Endothelial cell of umbilical vein (primary cell): ENCODE data around the gene TGM4. TPM values are rescaled to one million over a fixed set of nuclear protein-coding genes. Genes with fewer than 3 reads are reported as not detected.

Source experiments
- BruUV-seq: library from RNA; stranded (reverse); fragments of 400-500 nt; replicated peaks from 2 replicates; lab custom pipeline; 2021; lab: Mats Ljungman, UMichigan
- CTCF ChIA-PET: fragments of 300-600, 350-600 bp; sonication (Branson Sonifier 250); formaldehyde crosslinking; loops from one replicate; lab custom pipeline; 2021; ENCODE audit warnings: antibody characterized with exemption, inconsistent platforms; lab: Charles Lee
- POLR2A ChIA-PET: fragments of 300-600, 350-600 bp; sonication (Branson Sonifier 250); formaldehyde crosslinking; loops from one replicate; lab custom pipeline; 2021; ENCODE audit warnings: antibody characterized with exemption, inconsistent platforms; lab: Charles Lee
- DNase-seq: peaks from one replicate; pipeline ENCODE4 v3.0.0-alpha.2; 2011; ENCODE audit warnings: low read depth, low spot score
- FAIRE-seq: peaks from 2 replicates; lab custom pipeline; 2011; peaks lifted over from hg19 to GRCh38; lab: Jason Lieb, UNC
- H2AFZ ChIP-seq: 2 replicates; pipeline ENCODE4 v1.6.0; 2012; ENCODE audit warnings: low read depth, low read length, control low read depth, inconsistent platforms
- H3K27ac ChIP-seq: 2 replicates; pipeline ENCODE4 v1.5.1; 2011; ENCODE audit warnings: low read depth, mild to moderate bottlenecking, control low read depth, low read length, moderate library complexity; ENCODE audit not compliant: insufficient read depth
- H3K27me3 ChIP-seq, 2 experiments: 2 replicates each; pipeline versions ENCODE4 v1.6.0 to v1.6.1; 2011; ENCODE audit warnings: low read length in 2 of 2, mixed read lengths in 1 of 2; ENCODE audit not compliant: control insufficient read depth in 2 of 2, insufficient read depth in 2 of 2
- H3K36me3 ChIP-seq, 2 experiments: 2 replicates in 1 of 2; 3 replicates in 1 of 2; pipeline ENCODE4 v1.5.1; 2011; ENCODE audit warnings: low read length in 2 of 2, mild to moderate bottlenecking in 1 of 2, moderate library complexity in 1 of 2; ENCODE audit not compliant: control insufficient read depth in 2 of 2, insufficient read depth in 2 of 2; ENCODE audit errors: extremely low read depth in 1 of 2
- H3K4me1 ChIP-seq: 3 replicates; pipeline ENCODE4 v1.5.1; 2011; ENCODE audit warnings: mild to moderate bottlenecking, low read length; ENCODE audit not compliant: control insufficient read depth, insufficient read depth; ENCODE audit errors: extremely low read depth
- H3K4me2 ChIP-seq: 2 replicates; pipeline ENCODE4 v1.6.1; 2011; ENCODE audit warnings: low read length, control low read depth, mixed read lengths; ENCODE audit not compliant: insufficient read depth
- H3K4me3 ChIP-seq, 3 experiments: fragments of 200-600 bp in 1 of 3; sonication (generic), shearing (Covaris generic) in 1 of 3; replicated peaks in 1 of 3; 2 replicates each; pipeline ENCODE4 v1.5.1; 2011 to 2016; ENCODE audit warnings: control low read depth in 3 of 3, low read length in 3 of 3, mild to moderate bottlenecking in 2 of 3, inconsistent platforms in 1 of 3, low read depth in 1 of 3, moderate library complexity in 1 of 3; ENCODE audit not compliant: insufficient read depth in 1 of 3
- H3K79me2 ChIP-seq: 2 replicates; pipeline ENCODE4 v1.6.0; 2012; ENCODE audit warnings: low read length, inconsistent platforms; ENCODE audit not compliant: control insufficient read depth, insufficient read depth
- H3K9ac ChIP-seq: replicated peaks from 2 replicates; pipeline ENCODE3; 2011; ENCODE audit warnings: low read length, control low read depth; ENCODE audit not compliant: insufficient read depth; ENCODE audit errors: extremely low read depth
- H3K9me1 ChIP-seq: replicated peaks from 3 replicates; pipeline ENCODE4 v1.6.0; 2011; ENCODE audit warnings: mild to moderate bottlenecking, low read length; ENCODE audit not compliant: control insufficient read depth, insufficient read depth; ENCODE audit errors: extremely low read depth
- H3K9me3 ChIP-seq: replicated peaks from 2 replicates; pipeline ENCODE4 v1.5.1; 2012; ENCODE audit warnings: low read length, inconsistent platforms; ENCODE audit not compliant: control insufficient read depth, insufficient read depth
- H4K20me1 ChIP-seq: replicated peaks from 2 replicates; pipeline ENCODE3; 2011; ENCODE audit warnings: mild to moderate bottlenecking, low read length; ENCODE audit not compliant: control insufficient read depth, insufficient read depth; ENCODE audit errors: extremely low read depth
- CTCF ChIP-seq, 2 donors: IDR thresholded peaks; 1 replicate in 1 of 2; 2 replicates in 1 of 2; pipeline ENCODE4 v1.5.1; 2011; ENCODE audit warnings: low read length in 2 of 2, mild to moderate bottlenecking in 2 of 2, moderate library complexity in 2 of 2, control low read depth in 1 of 2, inconsistent platforms in 1 of 2, low read depth in 1 of 2; ENCODE audit not compliant: insufficient read depth in 1 of 2; ENCODE audit errors: extremely low read depth in 1 of 2
- EZH2 ChIP-seq: IDR thresholded peaks from 2 replicates; pipeline ENCODE4 v1.6.1; 2012; ENCODE audit warnings: borderline replicate concordance, low read depth, mild to moderate bottlenecking, moderate library complexity, low read length, inconsistent platforms; ENCODE audit not compliant: severe bottlenecking
- FOS ChIP-seq: IDR thresholded peaks from 2 replicates; pipeline ENCODE4 v1.6.1; 2011; ENCODE audit warnings: mild to moderate bottlenecking, low read length, moderate library complexity, borderline replicate concordance; ENCODE audit not compliant: insufficient read depth
- GATA2 ChIP-seq: IDR thresholded peaks from 2 replicates; pipeline ENCODE4 v1.7.0; 2011; ENCODE audit warnings: low read depth, mild to moderate bottlenecking, moderate library complexity, mixed read lengths, low read length; ENCODE audit not compliant: insufficient read length, insufficient read depth
- JUN ChIP-seq: IDR thresholded peaks from 2 replicates; pipeline ENCODE4 v1.6.1; 2011; ENCODE audit warnings: borderline replicate concordance, low read depth; ENCODE audit not compliant: insufficient read length, insufficient read depth
- MAX ChIP-seq: IDR thresholded peaks from 2 replicates; pipeline ENCODE4 v1.6.1; 2011; ENCODE audit not compliant: insufficient read depth, insufficient read length
- MYC ChIP-seq: IDR thresholded peaks from one replicate; pipeline ENCODE4 v1.6.1; 2011; ENCODE audit warnings: mild to moderate bottlenecking, low read depth, low read length
- POLR2A ChIP-seq: IDR thresholded peaks from 2 replicates; pipeline ENCODE4 v1.6.1; 2012; ENCODE audit warnings: low read depth, mild to moderate bottlenecking, control low read depth, low read length
- POLR2AphosphoS5 ChIP-seq: IDR thresholded peaks from 2 replicates; pipeline ENCODE4 v1.6.1; 2012; ENCODE audit warnings: low read depth, mild to moderate bottlenecking, control low read depth, low read length, moderate library complexity; ENCODE audit not compliant: insufficient read depth
- dilution Hi-C: fragments of 300-500 bp; cut with MboI; formaldehyde crosslinking; loops from one replicate; pipeline ENCODE4 v1.15.0; 2019; ENCODE audit warnings: low sequenced_read_pairs; ENCODE audit not compliant: extremely low pct_ligation_motif_present
- intact Hi-C: fragments of 100-400 bp; cut with micrococcal nuclease; formaldehyde crosslinking; loops from one replicate; pipeline ENCODE4 v1.10.0; 2022
- polyA plus RNA-seq, 4 experiments: library from polyadenylated mRNA; depleted of rRNA in 3 of 4; stranded (reverse) in 3 of 4; unstranded in 1 of 4; fragments of >200 nt; gene quantifications; 2 replicates each; pipeline versions ENCODE4 v1.2.1 to v1.2.3, GENCODE V29; 2011 to 2012; ENCODE audit warnings: missing spikeins in 1 of 4
- total RNA-seq: library from RNA; stranded (reverse); gene quantifications from 2 replicates; pipeline ENCODE4 v1.2.3, GENCODE V29; 2021

The TGM4 gene
- total and polyA plus RNA-seq, 2 donors (not counting 3 experiments of a cell fraction or from before 2014, with no cell fraction given) = 0.11 to 0.24 TPM

GRCh38 chr3:44896440-44896839 is 22.0 kb downstream of the TGM4 start:
- H3K4me2 ChIP-seq = no peak overlapping the region

More at GRCh38 chr3:44896440-44896839, 22.0 kb downstream of the TGM4 start:
- Histone ChIP-seq H4K20me1 (no peaks in the 10 kb centered on the region), H3K79me2 (no peaks in the 10 kb centered on the region), H3K9me1 (no peaks in the 10 kb centered on the region), H3K27me3 (no peaks in the 10 kb centered on the region), H3K9ac (no peak overlapping the region), H2AFZ (no peak overlapping the region), H3K4me3 (no peak overlapping the region), H3K9me3 (no peaks in the 10 kb centered on the region), H3K27ac (no peak overlapping the region), H3K36me3 (no peaks in the 10 kb centered on the region), H3K4me1 (no peaks in the 10 kb centered on the region)
- ChIA-PET CTCF (interaction anchor here (0.9 to 1.2 kb wide), 2 partner anchors 11 to 17 kb away, joined by 3 to 4 read pairs; no protein-coding TSS in a partner anchor), POLR2A (no interaction called here)
- dilution Hi-C loops = no loop called here
- DNase-seq (no peak), FAIRE-seq (no peak)
- no peak for TF ChIP-seq EZH2
- no peak for TF ChIP-seq POLR2A
- no peak for TF ChIP-seq FOS
- TF ChIP-seq JUN = no peak
- no peak for TF ChIP-seq GATA2
- TF ChIP-seq CTCF (IDR thresholded peaks at IDR 0.05; ENCODE audit: extremely low read depth in 1 of 2, insufficient read depth in 1 of 2, low read depth in 1 of 2, low read length in 2 of 2) = no peak
- no peak for TF ChIP-seq MAX
- no peak for TF ChIP-seq POLR2AphosphoS5
- no peak for TF ChIP-seq MYC
- no TSS peak for BruUV-seq
- intact Hi-C loops = no loop called here
